T-cell (primary cell): ENCODE measurements around the gene GJA3. TPM values are rescaled to one million over a fixed set of nuclear protein-coding genes. Genes with fewer than 3 reads are reported as not detected.
A peak's percentile ranks its signal among the peaks of the same experiment; 100 is the strongest.

ENCODE experiments used
- ATAC-seq, 4 experiments: fragments of 200-7000 bp in 3 of 4; fragments of 150-1000 bp in 1 of 4; cut with Tn5 transposase; replicated peaks in 1 of 4; 1 replicate in 3 of 4; 2 replicates in 1 of 4; pipeline ENCODE4 v1.10.0; 2021; ENCODE audit warnings: moderate library complexity in 3 of 4, mild to moderate bottlenecking in 2 of 4, moderate number of reproducible peaks in 1 of 4
- CTCF ChIA-PET, 2 donors: fragments of 300-600 bp; sonication (Branson Sonifier 250); formaldehyde crosslinking; loops; one replicate each; lab custom pipeline; 2022; ENCODE audit warnings: antibody characterized with exemption in 2 of 2; lab: Charles Lee
- POLR2A ChIA-PET, 2 donors: fragments of 300-600 bp; sonication (Branson Sonifier 250); formaldehyde crosslinking; loops; one replicate each; lab custom pipeline; 2022; ENCODE audit warnings: antibody characterized with exemption in 2 of 2; lab: Charles Lee
- DNase-seq, 35 experiments: peaks; one replicate each; pipeline versions ENCODE4 v3.0.0 to v3.0.0-alpha.2; 2013 to 2023
- H3K27ac ChIP-seq: one replicate; pipeline ENCODE4 v1.5.1; 2013; ENCODE audit warnings: low read length
- H3K27me3 ChIP-seq, 2 experiments: replicated peaks in 1 of 2; 1 replicate in 1 of 2; 2 replicates in 1 of 2; pipeline versions ENCODE4 v1.6.1 to v1.7.0; 2013; ENCODE audit warnings: low read length in 1 of 2, mixed read lengths in 1 of 2; ENCODE audit not compliant: control insufficient read depth in 2 of 2, insufficient read depth in 2 of 2; ENCODE audit errors: extremely low read depth in 1 of 2
- H3K36me3 ChIP-seq, 2 donors: 1 replicate in 1 of 2; 2 replicates in 1 of 2; pipeline versions ENCODE4 v1.6.1 to v1.7.0; 2013; ENCODE audit warnings: low read length in 1 of 2; ENCODE audit not compliant: control insufficient read depth in 2 of 2, insufficient read depth in 1 of 2; ENCODE audit errors: extremely low read depth in 1 of 2
- H3K4me1 ChIP-seq, 2 experiments: 1 replicate in 1 of 2; 2 replicates in 1 of 2; pipeline versions ENCODE4 v1.6.1 to v1.7.0; 2013; ENCODE audit warnings: low read length in 2 of 2, mixed read lengths in 1 of 2; ENCODE audit not compliant: insufficient read depth in 2 of 2, control insufficient read depth in 1 of 2; ENCODE audit errors: extremely low read depth in 1 of 2
- H3K4me3 ChIP-seq, 2 donors: 1 replicate in 1 of 2; 2 replicates in 1 of 2; pipeline versions ENCODE4 v1.5.1 to v1.7.0; 2013; ENCODE audit warnings: mild to moderate bottlenecking in 2 of 2, low read length in 1 of 2, moderate library complexity in 1 of 2; ENCODE audit not compliant: control insufficient read depth in 1 of 2; ENCODE audit errors: extremely low read depth in 1 of 2
- H3K9me3 ChIP-seq: 2 replicates; pipeline ENCODE4 v1.7.0; 2013
- H3K27ac Mint-ChIP-seq, 2 donors: one replicate each; pipeline ENCODE4 v1.8.0; 2020 to 2021; ENCODE audit warnings: mild to moderate bottlenecking in 2 of 2, mixed read lengths in 2 of 2
- H3K27me3 Mint-ChIP-seq, 2 donors: one replicate each; pipeline ENCODE4 v1.8.0; 2021 to 2022; ENCODE audit warnings: mixed read lengths in 2 of 2
- H3K36me3 Mint-ChIP-seq: one replicate; pipeline ENCODE4 v1.8.0; 2021; ENCODE audit warnings: mixed read lengths
- H3K4me1 Mint-ChIP-seq, 3 donors: one replicate each; pipeline ENCODE4 v1.8.0; 2020 to 2022; ENCODE audit warnings: mixed read lengths in 3 of 3, mild to moderate bottlenecking in 1 of 3
- H3K4me3 Mint-ChIP-seq, 3 donors: one replicate each; pipeline ENCODE4 v1.8.0; 2020 to 2022; ENCODE audit warnings: mild to moderate bottlenecking in 3 of 3, mixed read lengths in 3 of 3, moderate library complexity in 3 of 3
- H3K9me3 Mint-ChIP-seq, 3 donors: one replicate each; pipeline ENCODE4 v1.8.0; 2020 to 2022; ENCODE audit warnings: mixed read lengths in 3 of 3
- WGBS: methylation state at CpG from one replicate; pipeline ENCODE4 v1.1.5; 2013; ENCODE audit warnings: missing lambda C conversion rate; ENCODE audit not compliant: insufficient coverage; 5-methylcytosine and 5-hydroxymethylcytosine counted together
- total RNA-seq, 35 experiments: library from RNA in 6 of 35; stranded (reverse) in 6 of 35; fragments of 120-200 nt in 1 of 35; gene quantifications; one replicate each; pipeline versions ENCODE4 v1.2.1 to v1.2.4 and lab custom pipeline; 2013 to 2026

Gene GJA3
- total RNA-seq, 5 donors from 2014 or later (not counting 1 experiment from before 2014, with no cell fraction given): 0.10 to 0.93 (median 0.42) TPM

GRCh38 chr13:20175907-20176652, 15.2 kb upstream of the GJA3 start:
- WGBS: 76% methylated on average over 10 of the region's 14 CpGs
- POLR2A ChIA-PET: interaction anchor here (0.6 to 1.0 kb wide), 2 partner anchors 300 to 326 kb away, joined by 3 read pairs; no protein-coding TSS in a partner anchor
- DNase-seq: no peak

GRCh38 chr13:20175406-20175794, 14.5 kb upstream of the GJA3 start:
- DNase-seq (no peak), ATAC-seq (no peak)
- no peaks in the 10 kb centered on the region for H3K36me3 Mint-ChIP-seq
- peaks cover 0 to 3% of the 10 kb centered on the region in 2 experiments for H3K4me1 ChIP-seq
- CTCF ChIA-PET: no interaction called here
- no peak overlapping the region for H3K27ac ChIP-seq
- peaks cover 7 to 52% of the 10 kb centered on the region in 2 experiments for H3K27me3 ChIP-seq
- H3K27ac Mint-ChIP-seq: no peak overlapping the region
- H3K36me3 ChIP-seq: no peaks in the 10 kb centered on the region
- H3K4me3 ChIP-seq: no peak overlapping the region
- H3K27me3 Mint-ChIP-seq: peaks cover 73 to 84% of the 10 kb centered on the region in 2 donors
- 100% methylated on average over 2 of the region's 3 CpGs for WGBS
- no peaks in the 10 kb centered on the region for H3K9me3 ChIP-seq
- H3K4me1 Mint-ChIP-seq: peaks cover 6 to 12% (median 9%) of the 10 kb centered on the region in 3 donors
- H3K4me3 Mint-ChIP-seq: no peak overlapping the region
- POLR2A ChIA-PET: interaction anchor here (0.6 to 1.0 kb wide), 2 partner anchors 301 to 327 kb away, joined by 3 read pairs; no protein-coding TSS in a partner anchor
- H3K9me3 Mint-ChIP-seq: no peaks in the 10 kb centered on the region

More at GRCh38 chr13:20175907-20176652, 15.2 kb upstream of the GJA3 start:
- ATAC-seq: no peak
- Histone ChIP-seq H3K4me3 (no peak overlapping the region), H3K27me3 (peaks cover 7 to 50% of the 10 kb centered on the region in 2 experiments), H3K27ac (no peak overlapping the region), H3K36me3 (no peaks in the 10 kb centered on the region), H3K9me3 (no peaks in the 10 kb centered on the region), H3K4me1 (peaks cover 0 to 3% of the 10 kb centered on the region in 2 experiments)
- peaks cover 6 to 12% (median 9%) of the 10 kb centered on the region in 3 donors for H3K4me1 Mint-ChIP-seq
- H3K36me3 Mint-ChIP-seq: no peaks in the 10 kb centered on the region
- H3K27ac Mint-ChIP-seq: no peak overlapping the region
- CTCF ChIA-PET: no interaction called here
- H3K27me3 Mint-ChIP-seq: peaks cover 74 to 87% of the 10 kb centered on the region in 2 donors
- H3K4me3 Mint-ChIP-seq: no peak overlapping the region
- H3K9me3 Mint-ChIP-seq: no peaks in the 10 kb centered on the region

- H3K27ac Mint-ChIP-seq: no peak overlapping the region
- ChIA-PET CTCF (interaction anchor here in 1 of 2 donors (1.0 kb wide), 1 partner anchor 16 kb away, joined by 3 read pairs; no protein-coding TSS in a partner anchor), POLR2A (interaction anchor here (0.6 to 1.0 kb wide), 2 partner anchors 301 to 328 kb away, joined by 3 read pairs; no protein-coding TSS in a partner anchor)
- peaks cover 6 to 12% (median 9%) of the 10 kb centered on the region in 3 donors for H3K4me1 Mint-ChIP-seq
- WGBS: 51% methylated on average over 10 of the region's 22 CpGs
- no peaks in the 10 kb centered on the region for H3K9me3 Mint-ChIP-seq
- no peaks in the 10 kb centered on the region for H3K36me3 Mint-ChIP-seq
- ATAC-seq: peak; percentile 68 to 84 (median 81)
- Histone ChIP-seq H3K36me3 (no peaks in the 10 kb centered on the region), H3K27me3 (peaks cover 7 to 55% of the 10 kb centered on the region in 2 experiments), H3K27ac (no peak overlapping the region), H3K4me3 (no peak overlapping the region), H3K4me1 (peaks cover 0 to 3% of the 10 kb centered on the region in 2 experiments), H3K9me3 (no peaks in the 10 kb centered on the region)
- peaks cover 75 to 84% of the 10 kb centered on the region in 2 donors for H3K27me3 Mint-ChIP-seq
- DNase-seq: peak in 5 of 35 experiments; percentile 25 to 43 (median 35)
- H3K4me3 Mint-ChIP-seq: peak overlapping the region in 1 of 3 donors; percentile 18
These were observed 14.0 kb upstream of the GJA3 start for GRCh38 chr13:20174656-20175405.

GRCh38 chr13:20173116-20173746, 12.4 kb upstream of the GJA3 start:
- DNase-seq (no peak), ATAC-seq (no peak)
- Histone ChIP-seq H3K4me3 (no peak overlapping the region), H3K36me3 (no peaks in the 10 kb centered on the region), H3K9me3 (no peaks in the 10 kb centered on the region), H3K27me3 (peaks cover 9 to 52% of the 10 kb centered on the region in 2 experiments), H3K27ac (no peak overlapping the region), H3K4me1 (peaks cover 0 to 3% of the 10 kb centered on the region in 2 experiments)
- H3K36me3 Mint-ChIP-seq: no peaks in the 10 kb centered on the region
- ChIA-PET POLR2A (no interaction called here), CTCF (interaction anchor here in 1 of 2 donors (0.8 to 0.9 kb wide), 2 partner anchors 9 to 318 kb away, joined by 3 to 4 read pairs; no protein-coding TSS in a partner anchor)
- 39% methylated on average over 5 of the region's 8 CpGs for WGBS
- peaks cover 67 to 81% of the 10 kb centered on the region in 2 donors for H3K27me3 Mint-ChIP-seq
- no peak overlapping the region for H3K4me3 Mint-ChIP-seq
- H3K27ac Mint-ChIP-seq: no peak overlapping the region
- H3K4me1 Mint-ChIP-seq: peaks cover 6 to 12% (median 9%) of the 10 kb centered on the region in 3 donors
- H3K9me3 Mint-ChIP-seq: no peaks in the 10 kb centered on the region

GRCh38 chr13:20171364-20171763, 10.5 kb upstream of the GJA3 start:
- WGBS: no CpG with 5 or more reads among the region's 1 CpG
- ChIA-PET POLR2A (no interaction called here), CTCF (no interaction called here)
- no peaks in the 10 kb centered on the region for H3K36me3 ChIP-seq
- H3K4me3 ChIP-seq: no peak overlapping the region
- ATAC-seq (no peak), DNase-seq (no peak)
- peaks cover 6 to 12% (median 9%) of the 10 kb centered on the region in 3 donors for H3K4me1 Mint-ChIP-seq
- no peak overlapping the region for H3K4me3 Mint-ChIP-seq
- no peak overlapping the region for H3K27ac ChIP-seq
- H3K9me3 ChIP-seq: no peaks in the 10 kb centered on the region
- H3K27ac Mint-ChIP-seq: no peak overlapping the region
- H3K36me3 Mint-ChIP-seq: no peaks in the 10 kb centered on the region
- H3K4me1 ChIP-seq: peaks cover 0 to 3% of the 10 kb centered on the region in 2 experiments
- peaks cover 67 to 80% of the 10 kb centered on the region in 2 donors for H3K27me3 Mint-ChIP-seq
- H3K9me3 Mint-ChIP-seq: no peaks in the 10 kb centered on the region
- peaks cover 4 to 50% of the 10 kb centered on the region in 2 experiments for H3K27me3 ChIP-seq

GRCh38 chr13:20170921-20171320, 10.1 kb upstream of the GJA3 start:
- no peak overlapping the region for H3K27ac ChIP-seq
- no peaks in the 10 kb centered on the region for H3K36me3 ChIP-seq
- ATAC-seq (no peak), DNase-seq (no peak)
- Mint-ChIP-seq H3K4me3 (no peak overlapping the region), H3K27ac (no peak overlapping the region), H3K27me3 (peaks cover 67 to 80% of the 10 kb centered on the region in 2 donors), H3K36me3 (no peaks in the 10 kb centered on the region), H3K9me3 (no peaks in the 10 kb centered on the region), H3K4me1 (peaks cover 6 to 12% (median 9%) of the 10 kb centered on the region in 3 donors)
- peaks cover 4 to 45% of the 10 kb centered on the region in 2 experiments for H3K27me3 ChIP-seq
- ChIA-PET POLR2A (no interaction called here), CTCF (no interaction called here)
- 100% methylated on average over 2 of the region's 5 CpGs for WGBS
- no peaks in the 10 kb centered on the region for H3K9me3 ChIP-seq
- no peak overlapping the region for H3K4me3 ChIP-seq
- peaks cover 0 to 3% of the 10 kb centered on the region in 2 experiments for H3K4me1 ChIP-seq
